Left lung (tissue), 10 donors: ENCODE data around the gene SPHK2. TPM values are rescaled to one million over a fixed set of nuclear protein-coding genes. Genes with fewer than 3 reads are reported as not detected.

ENCODE experiments used
- ATAC-seq: fragments of 200-7000 bp; cut with Tn5 transposase; one replicate; pipeline ENCODE4 v1.9.1; 2020; ENCODE audit warnings: moderate library complexity
- DNase-seq, 4 donors: peaks; one replicate each; pipeline ENCODE4 v3.0.0-alpha.2; 2013 to 2020
- H3K27ac ChIP-seq, 2 donors: fragments of 200-600 bp; sonication (generic) in 1 of 2; one replicate each; pipeline versions ENCODE4 v1.5.0 to v1.8.0; 2020 to 2021
- H3K27me3 ChIP-seq, 2 donors: fragments of 200-600 bp; sonication (generic) in 1 of 2; one replicate each; pipeline versions ENCODE4 v1.5.0 to v1.8.0; 2020 to 2021
- H3K36me3 ChIP-seq, 2 donors: fragments of 200-600 bp; sonication (generic) in 1 of 2; one replicate each; pipeline versions ENCODE4 v1.5.0 to v1.8.0; 2020 to 2021
- H3K4me1 ChIP-seq, 2 donors: fragments of 200-600 bp; one replicate each; pipeline ENCODE4 v1.8.0; 2021
- H3K4me3 ChIP-seq, 2 donors: fragments of 200-600 bp; sonication (generic) in 1 of 2; one replicate each; pipeline versions ENCODE4 v1.5.0 to v1.8.0; 2020 to 2021; ENCODE audit warnings: mild to moderate bottlenecking in 1 of 2
- H3K9me3 ChIP-seq, 2 donors: fragments of 200-600 bp; sonication (generic) in 1 of 2; one replicate each; pipeline versions ENCODE4 v1.5.0 to v1.8.0; 2020 to 2021
- intact Hi-C, 2 donors: fragments of 100-400 bp; cut with DNase I; formaldehyde crosslinking; loops; one replicate each; pipeline versions ENCODE4 v1.11.2 to v1.14.2; 2022
- polyA plus RNA-seq, 6 donors: library from polyadenylated mRNA; unstranded; fragments of 120-200 nt; gene quantifications; one replicate each; pipeline ENCODE4 v1.2.1, GENCODE V29; 2013; ENCODE audit not compliant: insufficient read length in 6 of 6
- total RNA-seq, 2 donors: library from RNA; stranded (reverse); fragmentation: NEBNext Ultra II Directional; extraction: Animal tissue kit (Norgen Biotek cat#: 25700); gene quantifications; one replicate each; pipeline ENCODE4 v1.2.1, GENCODE V29; 2021
- TF ChIP-seq, protein P1 (sequence below), 2 donors: fragments of 200-600 bp; sonication (generic) in 1 of 2; IDR thresholded peaks; one replicate each; pipeline versions ENCODE4 v1.5.0 to v1.8.0; 2021; ENCODE audit warnings: antibody characterized with exemption in 2 of 2
- donor health status: DM: no; HTN: yes; CAD: no.
- donor health status: DM: no; HTN: no; CAD: no.

The SPHK2 gene
- total and polyA plus RNA-seq, 8 donors: 10.2 to 27.5 (median 14.9) TPM

DNA sequence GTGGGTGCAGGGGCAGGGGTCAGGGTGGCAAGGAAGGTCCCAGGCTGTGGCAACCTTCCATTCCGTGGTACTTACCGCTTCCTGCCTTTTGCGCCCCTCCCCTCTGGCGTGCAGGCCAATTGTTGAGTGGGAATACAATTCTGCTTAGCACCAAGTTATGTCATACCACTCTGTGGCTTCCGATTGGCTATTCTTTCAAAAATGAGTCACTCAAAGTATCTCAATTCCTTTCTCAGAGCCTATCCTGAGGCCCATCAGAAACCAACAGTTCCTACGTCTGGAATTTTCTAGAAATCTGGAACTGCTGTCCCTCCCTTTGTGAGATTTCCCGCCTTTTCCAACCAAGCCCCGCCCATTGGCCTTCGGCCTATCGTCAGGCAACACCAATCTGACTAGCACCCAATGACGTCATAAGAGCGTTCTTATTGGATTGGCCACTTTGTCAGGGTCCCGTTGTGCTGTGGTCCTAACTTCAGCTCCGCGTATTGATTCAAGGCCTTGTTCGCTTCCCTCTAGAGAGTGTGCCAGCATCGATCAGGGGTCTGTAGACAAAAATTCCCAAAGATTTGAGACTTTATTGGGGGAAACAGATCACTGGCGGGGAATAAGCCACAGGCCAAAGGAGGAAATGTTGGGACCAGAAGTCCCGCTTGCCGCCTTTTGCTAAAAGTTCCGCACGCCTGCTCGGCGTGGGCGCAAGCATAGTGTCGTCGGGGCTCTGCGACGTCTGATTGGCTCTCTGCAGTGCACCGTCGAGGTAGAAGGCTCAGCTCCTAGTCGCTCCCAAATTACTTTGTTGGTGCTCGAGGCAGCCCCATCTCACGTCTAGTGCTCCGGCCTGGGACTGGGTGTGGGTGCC is 41.8 kb downstream of the SPHK2 start:
- peak overlapping the region; percentile 58 to 67 for H3K27ac ChIP-seq
- no peaks in the 10 kb centered on the region for H3K36me3 ChIP-seq
- no peaks in the 10 kb centered on the region for H3K27me3 ChIP-seq
- DNase-seq (peak; percentile 68 to 88 (median 82)), ATAC-seq (peak; percentile 91)
- intact Hi-C loops: no loop called here
- no peaks in the 10 kb centered on the region for H3K9me3 ChIP-seq
- no peak overlapping the region for H3K4me3 ChIP-seq
- peaks cover 5 to 13% of the 10 kb centered on the region in 2 donors for H3K4me1 ChIP-seq
- TF ChIP-seq, protein P1, sequence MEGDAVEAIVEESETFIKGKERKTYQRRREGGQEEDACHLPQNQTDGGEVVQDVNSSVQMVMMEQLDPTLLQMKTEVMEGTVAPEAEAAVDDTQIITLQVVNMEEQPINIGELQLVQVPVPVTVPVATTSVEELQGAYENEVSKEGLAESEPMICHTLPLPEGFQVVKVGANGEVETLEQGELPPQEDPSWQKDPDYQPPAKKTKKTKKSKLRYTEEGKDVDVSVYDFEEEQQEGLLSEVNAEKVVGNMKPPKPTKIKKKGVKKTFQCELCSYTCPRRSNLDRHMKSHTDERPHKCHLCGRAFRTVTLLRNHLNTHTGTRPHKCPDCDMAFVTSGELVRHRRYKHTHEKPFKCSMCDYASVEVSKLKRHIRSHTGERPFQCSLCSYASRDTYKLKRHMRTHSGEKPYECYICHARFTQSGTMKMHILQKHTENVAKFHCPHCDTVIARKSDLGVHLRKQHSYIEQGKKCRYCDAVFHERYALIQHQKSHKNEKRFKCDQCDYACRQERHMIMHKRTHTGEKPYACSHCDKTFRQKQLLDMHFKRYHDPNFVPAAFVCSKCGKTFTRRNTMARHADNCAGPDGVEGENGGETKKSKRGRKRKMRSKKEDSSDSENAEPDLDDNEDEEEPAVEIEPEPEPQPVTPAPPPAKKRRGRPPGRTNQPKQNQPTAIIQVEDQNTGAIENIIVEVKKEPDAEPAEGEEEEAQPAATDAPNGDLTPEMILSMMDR (IDR thresholded peaks at IDR 0.05): no peak

GRCh38 chr19:48661711-48662090 is 42.4 kb downstream of the SPHK2 start:
- Histone ChIP-seq H3K4me3 (no peak overlapping the region), H3K4me1 (peaks cover 5 to 13% of the 10 kb centered on the region in 2 donors), H3K27me3 (no peaks in the 10 kb centered on the region), H3K27ac (peak overlapping the region in 1 of 2 donors; percentile 67), H3K36me3 (no peaks in the 10 kb centered on the region), H3K9me3 (no peaks in the 10 kb centered on the region)
- DNase-seq (peak in 1 of 4 donors; percentile 77), ATAC-seq (no peak)
- intact Hi-C loops: no loop called here
- TF ChIP-seq, protein P1 (IDR thresholded peaks at IDR 0.05): no peak

- DNase-seq (no peak), ATAC-seq (no peak)
- intact Hi-C loops: no loop called here
- Histone ChIP-seq H3K36me3 (no peaks in the 10 kb centered on the region), H3K9me3 (no peaks in the 10 kb centered on the region), H3K4me3 (no peak overlapping the region), H3K4me1 (peaks cover 5 to 13% of the 10 kb centered on the region in 2 donors), H3K27ac (no peak overlapping the region), H3K27me3 (no peaks in the 10 kb centered on the region)
- TF ChIP-seq, protein P1 (IDR thresholded peaks at IDR 0.05): no peak
Observed at GRCh38 chr19:48663667-48664066, 44.4 kb downstream of the SPHK2 start.

DNA sequence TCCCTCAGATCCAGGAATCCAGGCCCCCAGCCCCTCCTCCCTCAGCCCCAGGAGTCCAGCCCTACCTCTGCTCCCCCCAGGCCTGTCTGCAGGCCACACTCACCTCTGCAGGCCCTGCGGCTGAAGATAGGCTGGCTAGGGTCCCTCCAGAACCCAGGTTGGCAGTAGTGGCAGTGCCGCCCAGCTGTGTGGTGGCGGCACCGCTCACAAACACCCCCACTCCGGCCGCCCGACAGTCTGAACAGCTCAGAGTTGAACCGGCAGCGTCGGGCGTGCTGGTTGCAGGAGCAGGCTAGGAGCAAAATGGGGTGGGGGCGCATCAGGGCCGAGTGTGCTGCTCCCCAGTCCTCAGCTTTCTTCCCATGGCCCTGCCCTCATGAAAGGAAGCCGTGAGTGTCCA is 45.2 kb downstream of the SPHK2 start:
- ATAC-seq (no peak), DNase-seq (peak in 1 of 4 donors; percentile 73)
- Histone ChIP-seq H3K27ac (no peak overlapping the region), H3K36me3 (no peaks in the 10 kb centered on the region), H3K9me3 (no peaks in the 10 kb centered on the region), H3K27me3 (no peaks in the 10 kb centered on the region), H3K4me1 (peaks cover 5 to 13% of the 10 kb centered on the region in 2 donors), H3K4me3 (no peak overlapping the region)
- TF ChIP-seq, protein P1 (IDR thresholded peaks at IDR 0.05): no peak
- intact Hi-C loops: no loop called here

GRCh38 chr19:48665786-48666185 is 46.5 kb downstream of the SPHK2 start:
- no peak overlapping the region for H3K4me3 ChIP-seq
- H3K27me3 ChIP-seq: no peaks in the 10 kb centered on the region
- intact Hi-C loops: no loop called here
- no peaks in the 10 kb centered on the region for H3K36me3 ChIP-seq
- no peak for DNase-seq
- peaks cover 2 to 6% of the 10 kb centered on the region in 2 donors for H3K4me1 ChIP-seq
- no peak overlapping the region for H3K27ac ChIP-seq
- TF ChIP-seq, protein P1 (IDR thresholded peaks at IDR 0.05): no peak
- no peaks in the 10 kb centered on the region for H3K9me3 ChIP-seq
- ATAC-seq: no peak
